ENCODE measurements around the gene TMPRSS4. TPM values are rescaled to one million over a fixed set of nuclear protein-coding genes. Genes with fewer than 3 reads are reported as not detected.

TMPRSS4 gene
- total and polyA plus RNA-seq, 2 of the 13 experiments (the other 11 are each of a cell fraction or from before 2014, with no cell fraction given), result 0.32 TPM; not detected in 1

DNA sequence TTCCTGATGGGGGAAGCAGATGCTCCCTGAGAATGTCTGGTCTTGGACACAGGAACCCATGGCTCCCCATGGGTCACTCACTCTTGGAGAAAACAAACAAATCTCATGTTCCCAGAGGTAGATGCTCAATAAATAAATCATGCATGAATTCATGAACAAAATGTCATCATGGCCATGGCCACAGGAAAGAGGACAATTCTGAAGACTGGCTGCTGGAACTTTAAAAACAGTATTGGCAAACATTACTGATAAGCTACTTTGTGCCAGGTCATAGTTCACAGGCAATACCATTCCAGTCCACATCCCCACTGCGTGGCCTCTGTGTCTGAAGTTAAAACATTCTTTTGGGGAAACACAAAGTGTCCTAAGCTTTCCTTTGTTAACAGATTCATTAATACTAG lies 19.1 kb downstream of the TMPRSS4 start (continued):
- TF ChIP-seq, protein P1, sequence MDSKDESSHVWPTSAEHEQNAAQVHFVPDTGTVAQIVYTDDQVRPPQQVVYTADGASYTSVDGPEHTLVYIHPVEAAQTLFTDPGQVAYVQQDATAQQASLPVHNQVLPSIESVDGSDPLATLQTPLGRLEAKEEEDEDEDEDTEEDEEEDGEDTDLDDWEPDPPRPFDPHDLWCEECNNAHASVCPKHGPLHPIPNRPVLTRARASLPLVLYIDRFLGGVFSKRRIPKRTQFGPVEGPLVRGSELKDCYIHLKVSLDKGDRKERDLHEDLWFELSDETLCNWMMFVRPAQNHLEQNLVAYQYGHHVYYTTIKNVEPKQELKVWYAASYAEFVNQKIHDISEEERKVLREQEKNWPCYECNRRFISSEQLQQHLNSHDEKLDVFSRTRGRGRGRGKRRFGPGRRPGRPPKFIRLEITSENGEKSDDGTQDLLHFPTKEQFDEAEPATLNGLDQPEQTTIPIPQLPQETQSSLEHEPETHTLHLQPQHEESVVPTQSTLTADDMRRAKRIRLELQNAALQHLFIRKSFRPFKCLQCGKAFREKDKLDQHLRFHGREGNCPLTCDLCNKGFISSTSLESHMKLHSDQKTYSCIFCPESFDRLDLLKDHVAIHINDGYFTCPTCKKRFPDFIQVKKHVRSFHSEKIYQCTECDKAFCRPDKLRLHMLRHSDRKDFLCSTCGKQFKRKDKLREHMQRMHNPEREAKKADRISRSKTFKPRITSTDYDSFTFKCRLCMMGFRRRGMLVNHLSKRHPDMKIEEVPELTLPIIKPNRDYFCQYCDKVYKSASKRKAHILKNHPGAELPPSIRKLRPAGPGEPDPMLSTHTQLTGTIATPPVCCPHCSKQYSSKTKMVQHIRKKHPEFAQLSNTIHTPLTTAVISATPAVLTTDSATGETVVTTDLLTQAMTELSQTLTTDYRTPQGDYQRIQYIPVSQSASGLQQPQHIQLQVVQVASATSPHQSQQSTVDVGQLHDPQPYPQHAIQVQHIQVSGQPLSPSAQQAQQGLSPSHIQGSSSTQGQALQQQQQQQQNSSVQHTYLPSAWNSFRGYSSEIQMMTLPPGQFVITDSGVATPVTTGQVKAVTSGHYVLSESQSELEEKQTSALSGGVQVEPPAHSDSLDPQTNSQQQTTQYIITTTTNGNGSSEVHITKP (CRISPR knock-in tag; IDR thresholded peaks at IDR 0.05; ENCODE audit: low read depth), result peak; percentile 94
- peak; percentile 61; the same call in 1 of the 2 replicates for TF ChIP-seq ARID2 (CRISPR knock-in tag; IDR thresholded peaks at IDR 0.05; ENCODE audit: borderline replicate concordance)
- TF ChIP-seq, protein P2, sequence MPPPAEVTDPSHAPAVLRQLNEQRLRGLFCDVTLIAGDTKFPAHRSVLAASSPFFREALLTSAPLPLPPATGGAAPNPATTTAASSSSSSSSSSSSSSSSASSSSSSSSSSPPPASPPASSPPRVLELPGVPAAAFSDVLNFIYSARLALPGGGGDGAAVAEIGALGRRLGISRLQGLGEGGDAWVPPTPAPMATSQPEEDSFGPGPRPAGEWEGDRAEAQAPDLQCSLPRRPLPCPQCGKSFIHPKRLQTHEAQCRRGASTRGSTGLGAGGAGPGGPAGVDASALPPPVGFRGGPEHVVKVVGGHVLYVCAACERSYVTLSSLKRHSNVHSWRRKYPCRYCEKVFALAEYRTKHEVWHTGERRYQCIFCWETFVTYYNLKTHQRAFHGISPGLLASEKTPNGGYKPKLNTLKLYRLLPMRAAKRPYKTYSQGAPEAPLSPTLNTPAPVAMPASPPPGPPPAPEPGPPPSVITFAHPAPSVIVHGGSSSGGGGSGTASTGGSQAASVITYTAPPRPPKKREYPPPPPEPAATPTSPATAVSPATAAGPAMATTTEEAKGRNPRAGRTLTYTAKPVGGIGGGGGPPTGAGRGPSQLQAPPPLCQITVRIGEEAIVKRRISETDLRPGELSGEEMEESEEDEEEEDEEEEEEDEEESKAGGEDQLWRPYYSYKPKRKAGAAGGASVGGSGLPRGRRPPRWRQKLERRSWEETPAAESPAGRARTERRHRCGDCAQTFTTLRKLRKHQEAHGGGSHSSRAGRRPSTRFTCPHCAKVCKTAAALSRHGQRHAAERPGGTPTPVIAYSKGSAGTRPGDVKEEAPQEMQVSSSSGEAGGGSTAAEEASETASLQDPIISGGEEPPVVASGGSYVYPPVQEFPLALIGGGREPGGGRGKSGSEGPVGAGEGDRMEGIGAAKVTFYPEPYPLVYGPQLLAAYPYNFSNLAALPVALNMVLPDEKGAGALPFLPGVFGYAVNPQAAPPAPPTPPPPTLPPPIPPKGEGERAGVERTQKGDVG (CRISPR knock-in tag; IDR thresholded peaks at IDR 0.05; ENCODE audit: borderline replicate concordance), result no peak
- no peak for TF ChIP-seq ZNF274 (CRISPR knock-in tag; IDR thresholded peaks at IDR 0.05)
- no peak for TF ChIP-seq ZNF781 (CRISPR knock-in tag; IDR thresholded peaks at IDR 0.05; ENCODE audit: borderline replicate concordance, not compliant biosample characterization)
- TF ChIP-seq ZNF709 (CRISPR knock-in tag; IDR thresholded peaks at IDR 0.05), result no peak
- TF ChIP-seq ZNF644 (CRISPR knock-in tag; IDR thresholded peaks at IDR 0.05; ENCODE audit: low read depth), result peak; percentile 91; the same call in 1 of the 2 replicates
- TF ChIP-seq NR1H2 (CRISPR knock-in tag; IDR thresholded peaks at IDR 0.05; ENCODE audit: borderline replicate concordance, low read depth), result no peak
- no peak for TF ChIP-seq JUND (CRISPR knock-in tag; IDR thresholded peaks at IDR 0.05)
- TF ChIP-seq, protein P3, sequence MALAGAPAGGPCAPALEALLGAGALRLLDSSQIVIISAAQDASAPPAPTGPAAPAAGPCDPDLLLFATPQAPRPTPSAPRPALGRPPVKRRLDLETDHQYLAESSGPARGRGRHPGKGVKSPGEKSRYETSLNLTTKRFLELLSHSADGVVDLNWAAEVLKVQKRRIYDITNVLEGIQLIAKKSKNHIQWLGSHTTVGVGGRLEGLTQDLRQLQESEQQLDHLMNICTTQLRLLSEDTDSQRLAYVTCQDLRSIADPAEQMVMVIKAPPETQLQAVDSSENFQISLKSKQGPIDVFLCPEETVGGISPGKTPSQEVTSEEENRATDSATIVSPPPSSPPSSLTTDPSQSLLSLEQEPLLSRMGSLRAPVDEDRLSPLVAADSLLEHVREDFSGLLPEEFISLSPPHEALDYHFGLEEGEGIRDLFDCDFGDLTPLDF (CRISPR knock-in tag; IDR thresholded peaks at IDR 0.05), result no peak
- TF ChIP-seq, protein P4, sequence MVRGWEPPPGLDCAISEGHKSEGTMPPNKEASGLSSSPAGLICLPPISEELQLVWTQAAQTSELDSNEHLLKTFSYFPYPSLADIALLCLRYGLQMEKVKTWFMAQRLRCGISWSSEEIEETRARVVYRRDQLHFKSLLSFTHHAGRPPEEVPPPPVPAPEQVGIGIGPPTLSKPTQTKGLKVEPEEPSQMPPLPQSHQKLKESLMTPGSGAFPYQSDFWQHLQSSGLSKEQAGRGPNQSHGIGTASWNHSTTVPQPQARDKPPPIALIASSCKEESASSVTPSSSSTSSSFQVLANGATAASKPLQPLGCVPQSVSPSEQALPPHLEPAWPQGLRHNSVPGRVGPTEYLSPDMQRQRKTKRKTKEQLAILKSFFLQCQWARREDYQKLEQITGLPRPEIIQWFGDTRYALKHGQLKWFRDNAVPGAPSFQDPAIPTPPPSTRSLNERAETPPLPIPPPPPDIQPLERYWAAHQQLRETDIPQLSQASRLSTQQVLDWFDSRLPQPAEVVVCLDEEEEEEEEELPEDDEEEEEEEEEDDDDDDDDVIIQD (CRISPR knock-in tag; IDR thresholded peaks at IDR 0.05; ENCODE audit: low read depth), result no peak
- TF ChIP-seq CCDC6 (CRISPR knock-in tag; IDR thresholded peaks at IDR 0.05), result no peak
- TF ChIP-seq ZNF670 (CRISPR knock-in tag; IDR thresholded peaks at IDR 0.05; ENCODE audit: borderline replicate concordance), result no peak
- TF ChIP-seq PLRG1 (conservative IDR thresholded peaks at IDR 0.05), result no peak
- no peak for TF ChIP-seq GTF2F1 (IDR thresholded peaks at IDR 0.05; ENCODE audit: low read length)
- TF ChIP-seq ZBTB21 (CRISPR knock-in tag; IDR thresholded peaks at IDR 0.05), result no peak
- TF ChIP-seq, protein P5, sequence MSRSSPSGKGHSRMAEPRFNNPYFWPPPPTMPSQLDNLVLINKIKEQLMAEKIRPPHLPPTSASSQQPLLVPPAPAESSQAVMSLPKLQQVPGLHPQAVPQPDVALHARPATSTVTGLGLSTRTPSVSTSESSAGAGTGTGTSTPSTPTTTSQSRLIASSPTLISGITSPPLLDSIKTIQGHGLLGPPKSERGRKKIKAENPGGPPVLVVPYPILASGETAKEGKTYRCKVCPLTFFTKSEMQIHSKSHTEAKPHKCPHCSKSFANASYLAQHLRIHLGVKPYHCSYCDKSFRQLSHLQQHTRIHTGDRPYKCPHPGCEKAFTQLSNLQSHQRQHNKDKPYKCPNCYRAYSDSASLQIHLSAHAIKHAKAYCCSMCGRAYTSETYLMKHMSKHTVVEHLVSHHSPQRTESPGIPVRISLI (CRISPR knock-in tag; IDR thresholded peaks at IDR 0.05; ENCODE audit: borderline replicate concordance), result no peak
- peak in 1 of 2 experiments; percentile 29; a peak in 1 of 4 replicates for TF ChIP-seq KLF16 (CRISPR knock-in tag; IDR thresholded peaks at IDR 0.05)

Data from HepG2 (cell line).